H4 (cell line): Measurements from ENCODE around the gene C4A. TPM values are rescaled to one million over a fixed set of nuclear protein-coding genes. Genes with fewer than 3 reads are reported as not detected.
"Not testable (repeated sequence)": the region's sequence is repeated elsewhere in the genome, so short reads cannot be mapped to it uniquely, and the experiment has no call there.

Experiments
- DNase-seq: peaks from one replicate; pipeline ENCODE4 v3.0.0-alpha.2; 2015; ENCODE audit warnings: low spot score
- total RNA-seq: library from RNA; depleted of rRNA; stranded (reverse); fragments of >200 nt; shearing (Covaris generic); gene quantifications from 2 replicates; pipeline ENCODE4 v1.2.3, GENCODE V29; 2014; rRNA removed

C4A gene
- total RNA-seq, 1 experiment from 2014 or later, result 8.5 TPM

GRCh38 chr6:32047855-32048766 lies 66.3 kb downstream of the C4A start:
- DNase-seq, result peak; percentile 42

GRCh38 chr6:32049149-32049548 lies 67.3 kb downstream of the C4A start:
- not testable (repeated sequence) for DNase-seq

GRCh38 chr6:32049736-32050135 lies 67.9 kb downstream of the C4A start:
- not testable (repeated sequence) for DNase-seq

- DNase-seq, result no peak
Measured at GRCh38 chr6:32050562-32050961, 68.7 kb downstream of the C4A start.

Other genes starting within 250 kb of the C4A start
- gene CLIC1, start 245.5 kb upstream of the C4A start, total RNA-seq, result 710 and 730 TPM in 2 replicates
- 5.3 and 10.8 TPM in 2 replicates for gene MSH5, start 242.1 kb upstream of the C4A start, total RNA-seq
- gene SAPCD1, start 219.4 kb upstream of the C4A start, total RNA-seq, result 0.21 and 2.8 TPM in 2 replicates
- 0.37 and 2.2 TPM in 2 replicates for gene VWA7, start 204.7 kb upstream of the C4A start, total RNA-seq
- 37.3 and 37.5 TPM in 2 replicates for gene VARS1, start 186.3 kb upstream of the C4A start, total RNA-seq
- 108 and 123 TPM in 2 replicates for gene LSM2, start 175.1 kb upstream of the C4A start, total RNA-seq
- 0.85 and 1.0 TPM in 2 replicates for gene HSPA1L, start 166.8 kb upstream of the C4A start, total RNA-seq
- 29.8 and 31.5 TPM in 2 replicates for gene HSPA1A, start 166.5 kb upstream of the C4A start, total RNA-seq
- gene HSPA1B, start 154.3 kb upstream of the C4A start, total RNA-seq, result 84.4 and 109 TPM in 2 replicates
- gene NEU1, start 119.2 kb upstream of the C4A start, total RNA-seq, result 91.5 and 101 TPM in 2 replicates
- gene SLC44A4, start 103.1 kb upstream of the C4A start, total RNA-seq, result not detected in 2 replicates
- 44.6 and 49.6 TPM in 2 replicates for gene EHMT2, start 84.4 kb upstream of the C4A start, total RNA-seq
- gene ZBTB12, start 80.0 kb upstream of the C4A start, total RNA-seq, result 0.62 and 0.70 TPM in 2 replicates
- 0.75 TPM in 1 of 2 replicates, not detected in the other for gene C2, start 54.3 kb upstream of the C4A start, total RNA-seq
- 1.5 and 4.3 TPM in 2 replicates for gene CFB, start 36.0 kb upstream of the C4A start, total RNA-seq
- gene NELFE, start 23.1 kb upstream of the C4A start, total RNA-seq, result 140 and 141 TPM in 2 replicates
- gene SKIC2, start 22.9 kb upstream of the C4A start, total RNA-seq, result 21.1 and 23.8 TPM in 2 replicates
- gene DXO, start 9.9 kb upstream of the C4A start, total RNA-seq, result 11.0 and 13.5 TPM in 2 replicates
- gene C4B, start 32.7 kb downstream of the C4A start, total RNA-seq, result 6.5 and 10.9 TPM in 2 replicates
- gene CYP21A2, start 56.4 kb downstream of the C4A start, total RNA-seq, result 0.48 TPM in 1 of 2 replicates, not detected in the other
- 0.06 and 0.29 TPM in 2 replicates for gene TNXB, start 127.3 kb downstream of the C4A start, total RNA-seq
- gene ATF6B, start 146.2 kb downstream of the C4A start, total RNA-seq, result 17.1 and 23.4 TPM in 2 replicates
- 11.7 and 14.2 TPM in 2 replicates for gene FKBPL, start 148.2 kb downstream of the C4A start, total RNA-seq
- gene PRRT1, start 169.9 kb downstream of the C4A start, total RNA-seq, result 0.10 TPM in 1 of 2 replicates, not detected in the other
- gene PPT2, start 172.1 kb downstream of the C4A start, total RNA-seq, result 19.3 and 25.7 TPM in 2 replicates
- 0.43 and 1.7 TPM in 2 replicates for gene EGFL8, start 182.5 kb downstream of the C4A start, total RNA-seq
- 45.6 and 51.3 TPM in 2 replicates for gene AGPAT1, start 194.0 kb downstream of the C4A start, total RNA-seq
- 55.7 and 56.9 TPM in 2 replicates for gene RNF5, start 196.3 kb downstream of the C4A start, total RNA-seq
- 0.41 TPM in 1 of 2 replicates, not detected in the other for gene AGER, start 202.2 kb downstream of the C4A start, total RNA-seq
- gene PBX2, start 208.1 kb downstream of the C4A start, total RNA-seq, result 14.3 and 17.4 TPM in 2 replicates
- gene GPSM3, start 210.6 kb downstream of the C4A start, total RNA-seq, result 3.2 and 3.9 TPM in 2 replicates
- 0.23 and 0.43 TPM in 2 replicates for gene NOTCH4, start 242.0 kb downstream of the C4A start, total RNA-seq